ENCODE data around the gene POLR1A. TPM values are rescaled to one million over a fixed set of nuclear protein-coding genes. Genes with fewer than 3 reads are reported as not detected.

Gene POLR1A
- total RNA-seq, 4 donors from 2014 or later, result 13.3 to 22.4 (median 16.6) TPM

- Histone ChIP-seq H3K27ac (replicated peaks in 1 of 4) (no peak overlapping the region), H3K9me3 (peaks cover 0 to 3% (median 0%) of the 10 kb centered on the region in 4 donors), H3K4me3 (no peak overlapping the region), H3K36me3 (no peaks in the 10 kb centered on the region), H3K4me1 (peaks cover 38 to 56% (median 48%) of the 10 kb centered on the region in 4 donors), H3K27me3 (no peaks in the 10 kb centered on the region)
- DNase-seq (ENCODE audit: extremely low spot score), result no peak
- 72% methylated on average over 10 of the region's 10 CpGs for WGBS
- TF ChIP-seq POLR2A (IDR thresholded peaks at IDR 0.05; ENCODE audit: low read depth) (no peak), POLR2AphosphoS5 (IDR thresholded peaks at IDR 0.05) (no peak)
- TF ChIP-seq, protein P1, sequence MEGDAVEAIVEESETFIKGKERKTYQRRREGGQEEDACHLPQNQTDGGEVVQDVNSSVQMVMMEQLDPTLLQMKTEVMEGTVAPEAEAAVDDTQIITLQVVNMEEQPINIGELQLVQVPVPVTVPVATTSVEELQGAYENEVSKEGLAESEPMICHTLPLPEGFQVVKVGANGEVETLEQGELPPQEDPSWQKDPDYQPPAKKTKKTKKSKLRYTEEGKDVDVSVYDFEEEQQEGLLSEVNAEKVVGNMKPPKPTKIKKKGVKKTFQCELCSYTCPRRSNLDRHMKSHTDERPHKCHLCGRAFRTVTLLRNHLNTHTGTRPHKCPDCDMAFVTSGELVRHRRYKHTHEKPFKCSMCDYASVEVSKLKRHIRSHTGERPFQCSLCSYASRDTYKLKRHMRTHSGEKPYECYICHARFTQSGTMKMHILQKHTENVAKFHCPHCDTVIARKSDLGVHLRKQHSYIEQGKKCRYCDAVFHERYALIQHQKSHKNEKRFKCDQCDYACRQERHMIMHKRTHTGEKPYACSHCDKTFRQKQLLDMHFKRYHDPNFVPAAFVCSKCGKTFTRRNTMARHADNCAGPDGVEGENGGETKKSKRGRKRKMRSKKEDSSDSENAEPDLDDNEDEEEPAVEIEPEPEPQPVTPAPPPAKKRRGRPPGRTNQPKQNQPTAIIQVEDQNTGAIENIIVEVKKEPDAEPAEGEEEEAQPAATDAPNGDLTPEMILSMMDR (IDR thresholded peaks at IDR 0.05), result no peak
- intact Hi-C loops (cut with DNase I), result no loop called here
Observed at GRCh38 chr2:86000131-86000937, 105.4 kb downstream of the POLR1A start.

DNA sequence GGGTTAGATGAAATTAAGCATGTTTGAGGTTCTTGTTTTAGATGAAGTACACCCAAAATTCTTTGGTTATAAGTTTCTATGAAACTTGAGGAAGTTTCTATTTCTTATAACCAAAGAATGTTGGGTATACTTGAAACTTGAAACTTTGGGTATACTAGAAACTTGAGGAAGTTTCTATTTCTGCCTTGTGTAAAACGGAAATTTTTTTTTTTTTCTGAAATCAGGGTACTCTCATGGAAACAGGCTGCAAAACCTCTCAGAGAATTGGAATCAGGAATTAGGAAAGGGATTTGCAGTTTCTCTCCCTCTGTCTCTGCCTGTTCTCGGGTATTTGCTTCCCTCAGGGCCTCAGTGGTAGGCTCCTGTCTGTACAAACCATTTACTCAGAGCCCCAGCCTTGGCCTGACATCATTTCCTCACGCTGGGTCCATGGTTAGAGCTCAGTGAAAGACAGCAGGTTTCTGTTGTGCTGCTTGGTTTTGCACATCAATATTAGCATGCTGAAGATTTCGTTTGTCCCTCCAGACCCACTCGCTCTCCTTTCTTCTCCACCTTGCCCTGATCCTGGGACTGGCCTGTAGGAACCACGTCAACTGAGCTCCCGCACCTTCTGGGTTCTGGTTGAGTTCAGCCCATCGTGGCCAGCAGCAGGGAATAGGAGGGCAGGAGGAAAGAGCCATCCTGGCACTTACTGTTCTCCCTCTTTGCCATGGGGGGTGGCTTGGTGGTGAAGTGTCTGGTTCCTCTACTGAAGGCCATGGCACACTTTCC lies 106.4 kb downstream of the POLR1A start:
- H3K9me3 ChIP-seq, result no peaks in the 10 kb centered on the region
- H3K27me3 ChIP-seq, result no peaks in the 10 kb centered on the region
- H3K36me3 ChIP-seq, result no peaks in the 10 kb centered on the region
- H3K27ac ChIP-seq (replicated peaks in 1 of 4), result peak overlapping the region; percentile 73 to 88 (median 82)
- DNase-seq (ENCODE audit: extremely low spot score), result no peak
- WGBS, result 63% methylated on average over 8 of the region's 8 CpGs
- H3K4me3 ChIP-seq, result peak overlapping the region in 1 of 4 donors; percentile 5
- peaks cover 47 to 64% (median 58%) of the 10 kb centered on the region in 4 donors for H3K4me1 ChIP-seq
- TF ChIP-seq, protein P1 (IDR thresholded peaks at IDR 0.05), result no peak
- no peak for TF ChIP-seq EP300 (IDR thresholded peaks at IDR 0.05)
- no peak for TF ChIP-seq POLR2A (IDR thresholded peaks at IDR 0.05; ENCODE audit: low read depth)
- TF ChIP-seq POLR2AphosphoS5 (IDR thresholded peaks at IDR 0.05), result no peak
- intact Hi-C loops (cut with DNase I), result loop anchor here (5.0 kb wide), 1 partner anchor 112 kb away; the partner anchor contains the start of gene ST3GAL5

- Histone ChIP-seq H3K9me3 (no peaks in the 10 kb centered on the region), H3K4me3 (peak overlapping the region in 3 of 4 donors; percentile 5 to 20 (median 8)), H3K4me1 (peaks cover 55 to 73% (median 66%) of the 10 kb centered on the region in 4 donors), H3K27ac (replicated peaks in 1 of 4) (peak overlapping the region; percentile 73 to 88 (median 82)), H3K27me3 (no peaks in the 10 kb centered on the region), H3K36me3 (no peaks in the 10 kb centered on the region)
- no peak for DNase-seq (ENCODE audit: extremely low spot score)
- WGBS, result 53% methylated on average over 16 of the region's 18 CpGs
- TF ChIP-seq POLR2AphosphoS5 (IDR thresholded peaks at IDR 0.05), result peak in 1 of 2 donors; percentile 5
- TF ChIP-seq POLR2A (IDR thresholded peaks at IDR 0.05; ENCODE audit: low read depth), result no peak
- intact Hi-C loops (cut with DNase I), result loop anchor here (5.0 kb wide), 1 partner anchor 111 kb away; the partner anchor contains the start of gene ST3GAL5
Observed at GRCh38 chr2:85998071-85998991, 107.4 kb downstream of the POLR1A start.

- Histone ChIP-seq H3K4me1 (peaks cover 55 to 74% (median 67%) of the 10 kb centered on the region in 4 donors), H3K4me3 (no peak overlapping the region), H3K27ac (replicated peaks in 1 of 4) (peak overlapping the region; percentile 73 to 88 (median 82)), H3K27me3 (no peaks in the 10 kb centered on the region), H3K9me3 (no peaks in the 10 kb centered on the region), H3K36me3 (no peaks in the 10 kb centered on the region)
- WGBS, result 79% methylated on average over 7 of the region's 7 CpGs
- peak; percentile 12 to 39 for TF ChIP-seq POLR2AphosphoS5 (IDR thresholded peaks at IDR 0.05)
- TF ChIP-seq, protein P1 (IDR thresholded peaks at IDR 0.05), result no peak
- intact Hi-C loops (cut with DNase I), result loop anchor here (5.0 kb wide), 1 partner anchor 110 kb away; the partner anchor contains the start of gene ST3GAL5
- DNase-seq (ENCODE audit: extremely low spot score), result no peak
Observed at GRCh38 chr2:85997017-85997970, 108.4 kb downstream of the POLR1A start.
